Prostate gland (tissue), 2 donors: ENCODE measurements around the gene IER3. TPM values are rescaled to one million over a fixed set of nuclear protein-coding genes. Genes with fewer than 3 reads are reported as not detected.
"Not testable (repeated sequence)": the region's sequence is repeated elsewhere in the genome, so short reads cannot be mapped to it uniquely, and the experiment has no call there.

Experiments used
- DNase-seq: peaks from one replicate; pipeline ENCODE4 v3.0.0-alpha.2; 2019; ENCODE audit warnings: low spot score
- H3K27ac ChIP-seq, 2 donors: fragments of 200-600 bp; sonication (generic); 2 replicates each; pipeline ENCODE4 v1.5.1; 2017 to 2019
- H3K27me3 ChIP-seq: fragments of 200-600 bp; sonication (generic); replicated peaks from 2 replicates; pipeline ENCODE4 v1.5.1; 2019; ENCODE audit not compliant: insufficient read depth
- H3K36me3 ChIP-seq, 2 donors: fragments of 200-600 bp; sonication (generic); 1 replicate in 1 of 2; 2 replicates in 1 of 2; pipeline versions ENCODE4 v1.5.1 to v1.8.1; 2017 to 2019
- H3K4me1 ChIP-seq: fragments of 200-600 bp; sonication (generic); replicated peaks from 2 replicates; pipeline ENCODE4 v1.5.1; 2019
- H3K4me3 ChIP-seq, 2 donors: fragments of 200-600 bp; sonication (generic); 2 replicates each; pipeline ENCODE4 v1.5.1; 2017 to 2019
- H3K9me3 ChIP-seq: fragments of 200-600 bp; sonication (generic); 2 replicates; pipeline ENCODE4 v1.5.1; 2017
- POLR2A ChIP-seq: fragments of 450-650 bp; IDR thresholded peaks from one replicate; pipeline ENCODE4 v1.6.1; 2016; ENCODE audit warnings: antibody characterized with exemption, mild to moderate bottlenecking
- POLR2AphosphoS5 ChIP-seq: sonication (generic); formaldehyde crosslinking; IDR thresholded peaks from one replicate; pipeline ENCODE4 v1.6.1; 2017; ENCODE audit warnings: antibody characterized with exemption
- WGBS: methylation state at CpG from one replicate; pipeline ENCODE4 v1.1.5; 2018; 5-methylcytosine and 5-hydroxymethylcytosine counted together
- intact Hi-C: fragments of 100-400 bp; cut with DNase I; formaldehyde crosslinking; loops from one replicate; pipeline ENCODE4 v1.14.2; 2022
- total RNA-seq, 2 donors: library from RNA; depleted of rRNA; stranded (reverse); fragments of >200 nt; gene quantifications; one replicate each; pipeline ENCODE4 v1.1.0, GENCODE V29; 2016
- TF ChIP-seq, protein P1 (sequence below), 4 experiments: fragments of 200-600 bp in 2 of 4; fragments of 450-650 bp in 2 of 4; sonication (generic) in 2 of 4; IDR thresholded peaks; 1 replicate in 3 of 4; 2 replicates in 1 of 4; pipeline ENCODE4 v1.5.1; 2016 to 2019; ENCODE audit warnings: antibody characterized with exemption in 4 of 4, mild to moderate bottlenecking in 2 of 4, moderate library complexity in 2 of 4

Gene IER3
- total RNA-seq, 2 donors from 2014 or later: 13.9 to 26.4 TPM

DNA sequence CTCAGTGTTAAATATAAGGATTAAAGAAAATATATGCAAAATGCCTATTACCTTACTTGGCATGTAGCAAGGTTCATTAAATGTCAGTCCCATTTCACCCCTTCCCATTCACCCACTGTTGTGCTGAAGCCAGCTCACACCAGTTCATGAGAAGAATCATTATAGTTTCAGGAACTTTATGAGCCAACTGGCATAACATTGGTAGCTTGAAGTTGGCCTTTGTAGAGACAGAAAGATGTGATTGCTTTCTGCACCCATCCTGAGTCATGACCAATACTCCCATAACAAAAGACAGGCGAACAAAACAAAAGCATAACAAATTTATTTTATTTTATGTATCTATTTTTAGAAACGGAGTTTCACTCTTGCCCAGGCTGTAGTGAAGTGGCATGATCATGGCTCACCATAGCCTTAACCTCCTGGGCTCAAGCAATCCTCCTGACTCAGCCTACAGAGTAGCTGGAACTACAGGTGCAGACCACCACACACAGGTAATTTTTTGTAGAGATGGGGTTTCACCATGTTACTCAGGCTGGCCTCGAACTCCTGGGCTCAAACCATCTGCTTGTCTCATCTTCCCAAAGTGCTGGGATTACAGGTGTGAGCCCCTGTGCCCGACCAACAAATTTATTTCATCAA, 17.6 kb upstream of the IER3 start:
- Histone ChIP-seq H3K27ac (no peak overlapping the region), H3K27me3 (no peaks in the 10 kb centered on the region), H3K9me3 (no peaks in the 10 kb centered on the region), H3K4me1 (no peaks in the 10 kb centered on the region), H3K4me3 (no peak overlapping the region), H3K36me3 (no peaks in the 10 kb centered on the region)
- WGBS: 81% methylated on average over 4 of the region's 4 CpGs
- TF ChIP-seq, protein P1, sequence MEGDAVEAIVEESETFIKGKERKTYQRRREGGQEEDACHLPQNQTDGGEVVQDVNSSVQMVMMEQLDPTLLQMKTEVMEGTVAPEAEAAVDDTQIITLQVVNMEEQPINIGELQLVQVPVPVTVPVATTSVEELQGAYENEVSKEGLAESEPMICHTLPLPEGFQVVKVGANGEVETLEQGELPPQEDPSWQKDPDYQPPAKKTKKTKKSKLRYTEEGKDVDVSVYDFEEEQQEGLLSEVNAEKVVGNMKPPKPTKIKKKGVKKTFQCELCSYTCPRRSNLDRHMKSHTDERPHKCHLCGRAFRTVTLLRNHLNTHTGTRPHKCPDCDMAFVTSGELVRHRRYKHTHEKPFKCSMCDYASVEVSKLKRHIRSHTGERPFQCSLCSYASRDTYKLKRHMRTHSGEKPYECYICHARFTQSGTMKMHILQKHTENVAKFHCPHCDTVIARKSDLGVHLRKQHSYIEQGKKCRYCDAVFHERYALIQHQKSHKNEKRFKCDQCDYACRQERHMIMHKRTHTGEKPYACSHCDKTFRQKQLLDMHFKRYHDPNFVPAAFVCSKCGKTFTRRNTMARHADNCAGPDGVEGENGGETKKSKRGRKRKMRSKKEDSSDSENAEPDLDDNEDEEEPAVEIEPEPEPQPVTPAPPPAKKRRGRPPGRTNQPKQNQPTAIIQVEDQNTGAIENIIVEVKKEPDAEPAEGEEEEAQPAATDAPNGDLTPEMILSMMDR (IDR thresholded peaks at IDR 0.05): no peak
- intact Hi-C loops: no loop called here
- no peak for DNase-seq

DNA sequence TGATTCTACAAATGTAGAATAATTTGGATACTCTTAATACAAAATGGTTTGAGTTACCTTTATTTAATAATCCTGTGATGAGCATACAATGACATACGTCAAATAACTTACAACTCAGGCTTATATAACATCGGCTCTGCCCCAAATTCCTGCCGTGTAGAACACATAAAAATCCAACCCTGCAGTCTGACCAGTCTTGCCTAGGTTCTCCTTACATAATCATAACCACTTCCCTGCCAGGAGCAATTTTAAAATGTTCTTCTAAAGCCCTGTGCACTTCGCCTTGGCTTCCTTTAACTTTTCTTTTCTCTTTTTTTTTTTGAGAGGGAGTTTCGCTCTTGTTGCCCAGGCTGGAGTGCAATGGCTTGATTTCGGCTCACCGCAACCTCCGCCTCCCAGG, 16.2 kb upstream of the IER3 start:
- 48% methylated on average over 8 of the region's 8 CpGs for WGBS
- Histone ChIP-seq H3K9me3 (no peaks in the 10 kb centered on the region), H3K4me3 (no peak overlapping the region), H3K27me3 (no peaks in the 10 kb centered on the region), H3K36me3 (no peaks in the 10 kb centered on the region), H3K27ac (no peak overlapping the region), H3K4me1 (no peaks in the 10 kb centered on the region)
- DNase-seq: no peak
- intact Hi-C loops: no loop called here
- TF ChIP-seq POLR2A (no peak), POLR2AphosphoS5 (peak; percentile 52)

DNA sequence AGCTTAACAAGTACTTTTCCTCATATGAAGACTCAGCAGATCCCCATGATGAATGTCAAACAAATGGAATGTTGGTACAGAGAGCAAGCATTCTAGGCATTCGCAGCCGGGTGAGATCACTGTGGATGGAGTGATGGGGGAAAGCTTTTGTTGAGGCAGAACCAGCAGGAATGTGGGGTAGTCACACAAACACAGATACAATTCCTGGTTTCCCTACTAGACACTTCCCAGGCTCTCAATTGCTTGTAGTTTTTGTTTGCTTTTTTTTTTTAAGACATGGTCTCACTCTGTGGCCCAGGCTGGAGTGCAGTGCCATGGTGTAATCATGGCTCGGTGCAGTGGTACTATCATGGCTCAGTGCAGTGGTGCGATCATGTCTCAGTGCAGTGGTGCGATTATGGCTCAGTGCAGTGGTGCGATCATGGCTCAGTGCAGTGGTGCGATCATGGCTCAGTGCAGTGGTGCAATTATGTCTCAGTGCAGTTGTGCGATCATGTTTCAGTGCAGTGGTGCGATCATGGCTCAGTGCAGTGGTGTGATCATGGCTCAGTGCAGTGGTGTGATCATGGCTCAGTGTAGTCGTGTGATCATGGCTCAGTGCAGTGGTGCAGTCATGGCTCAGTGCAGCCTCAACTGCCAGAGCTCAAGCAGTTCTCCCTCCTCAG, 15.4 kb upstream of the IER3 start:
- DNase-seq: no peak
- H3K27me3 ChIP-seq: no peaks in the 10 kb centered on the region
- 87% methylated on average over 10 of the region's 10 CpGs for WGBS
- no peaks in the 10 kb centered on the region for H3K4me1 ChIP-seq
- H3K4me3 ChIP-seq: no peak overlapping the region
- H3K27ac ChIP-seq: no peak overlapping the region
- TF ChIP-seq, protein P1 (IDR thresholded peaks at IDR 0.05): no peak
- no peak for TF ChIP-seq POLR2A
- no peak for TF ChIP-seq POLR2AphosphoS5
- H3K36me3 ChIP-seq: no peaks in the 10 kb centered on the region
- H3K9me3 ChIP-seq: no peaks in the 10 kb centered on the region
- intact Hi-C loops: no loop called here

DNA sequence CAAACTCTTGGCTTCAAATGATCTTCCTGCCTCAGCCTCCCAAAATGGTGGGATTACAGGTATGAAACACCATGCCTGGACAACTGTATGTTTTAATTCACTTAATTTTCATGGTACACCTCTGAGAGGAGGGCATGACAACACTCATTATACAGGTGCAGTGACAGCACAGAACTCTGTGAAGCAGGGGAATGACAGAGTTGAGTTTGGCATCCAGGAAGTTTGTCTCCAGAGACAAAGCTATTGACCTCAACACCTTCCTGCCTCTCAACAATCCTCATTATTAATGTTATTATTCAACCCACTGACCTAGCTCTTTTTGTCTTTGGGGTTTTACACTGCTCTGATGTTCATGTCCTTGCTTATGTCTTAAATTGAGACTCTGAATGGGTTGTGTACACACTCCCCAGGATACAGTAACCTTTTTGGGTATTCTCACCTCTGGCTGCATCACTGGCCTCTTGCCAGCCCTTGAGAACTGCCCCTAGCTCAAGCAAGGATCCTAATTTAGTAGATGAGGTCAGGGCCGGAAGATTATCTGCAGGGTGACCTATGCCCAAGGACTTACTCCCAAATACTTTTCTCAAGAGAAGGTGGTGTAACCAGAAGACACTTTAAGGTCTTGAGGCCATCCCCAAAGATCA, 13.0 kb upstream of the IER3 start:
- intact Hi-C loops: no loop called here
- H3K4me1 ChIP-seq: no peaks in the 10 kb centered on the region
- TF ChIP-seq POLR2A (no peak), POLR2AphosphoS5 (no peak)
- TF ChIP-seq, protein P1 (IDR thresholded peaks at IDR 0.05): no peak
- no peaks in the 10 kb centered on the region for H3K27me3 ChIP-seq
- no peaks in the 10 kb centered on the region for H3K36me3 ChIP-seq
- H3K9me3 ChIP-seq: no peaks in the 10 kb centered on the region
- WGBS: 95% methylated on average over 1 of the region's 1 CpG
- no peak overlapping the region for H3K4me3 ChIP-seq
- no peak overlapping the region for H3K27ac ChIP-seq
- DNase-seq: no peak

DNA sequence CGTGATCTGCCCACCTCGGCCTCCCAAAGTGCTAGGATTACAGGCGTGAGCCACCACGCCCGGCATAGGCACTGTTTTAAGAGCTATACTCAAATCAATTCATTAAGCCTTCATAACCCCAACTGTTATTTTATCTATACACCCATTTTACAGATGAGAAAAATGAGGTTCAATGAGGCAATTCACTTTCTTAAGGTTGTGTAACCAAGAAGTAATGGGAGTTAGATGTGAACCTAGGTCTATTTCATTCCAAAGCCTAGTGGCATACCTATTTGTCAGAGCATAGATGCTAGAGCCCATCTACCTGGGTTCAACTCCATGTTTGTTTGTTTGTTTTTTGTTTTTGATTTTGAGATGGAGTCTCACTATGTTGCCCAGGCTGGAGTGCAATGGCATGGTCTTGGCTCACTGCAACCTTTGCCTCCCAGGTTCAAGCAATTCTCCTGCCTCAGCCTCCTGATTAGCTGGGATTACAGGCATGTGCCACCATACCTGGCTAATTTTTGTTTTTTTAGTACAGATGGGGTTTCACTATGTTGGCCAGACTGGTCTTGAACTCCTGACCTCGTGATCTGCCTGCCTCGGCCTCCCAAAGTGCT, 12.2 kb upstream of the IER3 start:
- H3K27ac ChIP-seq, H3K9me3 ChIP-seq, H3K4me1 ChIP-seq, H3K27me3 ChIP-seq, DNase-seq, intact Hi-C loops, H3K36me3 ChIP-seq, H3K4me3 ChIP-seq: not testable (repeated sequence)
- WGBS: 88% methylated on average over 7 of the region's 7 CpGs
